HG02840 (cell line): ENCODE measurements around the gene EPYC.
"Not testable (repeated sequence)": the region's sequence is repeated elsewhere in the genome, so short reads cannot be mapped to it uniquely, and the experiment has no call there.

Experiments
- ATAC-seq: cut with Tn5 transposase; IDR thresholded peaks from one replicate; pipeline ENCODE4 v1.9.1; 2021; ENCODE audit warnings: mild to moderate bottlenecking, moderate library complexity, moderate number of reproducible peaks; ENCODE audit not compliant: unreplicated experiment, low FRiP score

EPYC gene

DNA sequence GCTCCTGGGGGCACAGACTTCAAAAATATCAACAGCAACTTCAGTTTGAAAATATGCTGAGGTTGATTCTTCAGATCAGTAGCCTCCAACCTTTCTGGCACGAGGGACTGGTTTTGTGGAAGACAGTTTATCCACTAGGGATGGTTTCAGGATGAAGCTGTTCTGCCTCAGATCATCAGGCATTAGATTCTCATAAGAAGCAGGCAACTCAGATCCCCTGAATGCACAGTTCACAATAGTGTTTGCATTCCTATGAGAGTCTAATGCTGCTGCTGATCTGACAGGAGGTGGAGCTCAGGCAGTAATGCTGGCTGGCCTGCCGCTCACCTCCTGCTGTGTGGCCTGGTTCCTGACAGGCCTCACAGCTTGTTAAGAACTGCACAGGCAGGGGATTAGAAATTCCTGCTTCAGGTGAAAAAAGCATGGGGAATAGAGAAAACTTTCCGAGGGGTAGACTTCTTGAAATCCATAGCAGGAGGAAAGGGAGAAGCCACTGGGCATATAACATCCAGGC, 12.8 kb downstream of the EPYC start:
- no peak for ATAC-seq

DNA sequence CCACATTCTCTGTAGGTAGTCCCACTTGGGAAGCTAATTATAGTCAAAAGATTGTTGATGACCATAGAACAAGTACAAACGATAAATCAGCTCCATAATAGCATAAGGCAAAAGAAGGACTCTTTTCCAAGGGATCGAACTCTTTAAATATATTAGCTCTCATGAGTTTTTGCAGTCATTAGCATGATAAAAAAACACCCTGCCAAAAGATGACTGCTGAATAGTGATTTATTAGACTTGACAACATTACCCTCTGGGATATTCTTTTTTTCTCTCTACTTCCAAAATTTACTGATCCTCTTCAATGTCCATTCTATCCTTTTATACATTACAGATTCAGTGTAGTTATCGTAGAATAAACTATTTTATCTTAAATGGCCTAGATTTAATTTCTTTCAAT, 14.2 kb downstream of the EPYC start:
- ATAC-seq, result no peak

DNA sequence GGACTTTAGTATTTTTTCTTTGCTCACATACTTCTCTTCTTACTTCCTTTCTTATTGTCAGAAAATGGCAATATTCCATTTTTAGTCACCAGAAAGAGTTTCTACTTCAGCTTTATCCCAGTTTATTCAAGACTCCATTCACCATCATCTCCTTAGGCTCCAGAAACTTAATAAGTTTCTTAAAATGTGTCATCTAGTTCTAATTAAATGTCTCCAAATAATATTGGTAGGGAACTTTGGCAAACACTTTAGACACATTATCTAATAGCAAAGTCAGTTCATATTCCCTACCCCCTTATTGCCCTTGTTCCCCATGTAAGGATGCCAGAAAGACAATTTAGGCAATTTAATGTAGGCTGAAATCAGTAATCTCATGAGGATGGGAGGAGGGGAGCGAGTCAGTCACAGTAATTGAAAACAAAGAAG, 15.1 kb downstream of the EPYC start:
- ATAC-seq, result no peak

DNA sequence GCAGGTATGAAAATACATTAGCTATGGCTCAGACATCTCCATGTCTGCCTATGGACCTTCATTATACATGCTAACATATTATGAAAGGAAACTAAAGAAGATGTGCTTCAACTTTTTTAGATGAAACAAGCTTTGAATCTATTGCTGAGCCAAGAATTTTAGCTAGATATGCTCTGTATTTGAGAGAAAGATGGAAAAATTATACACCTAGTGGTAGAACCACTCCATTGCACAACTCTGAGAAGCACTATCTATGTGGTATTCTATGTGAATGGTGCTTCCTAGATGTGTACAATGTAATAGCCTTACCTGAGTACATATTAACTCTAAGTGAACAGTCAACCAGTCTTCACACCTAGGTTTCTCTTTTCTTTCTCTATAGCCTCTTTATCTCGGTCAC, 17.3 kb downstream of the EPYC start:
- no peak for ATAC-seq

DNA sequence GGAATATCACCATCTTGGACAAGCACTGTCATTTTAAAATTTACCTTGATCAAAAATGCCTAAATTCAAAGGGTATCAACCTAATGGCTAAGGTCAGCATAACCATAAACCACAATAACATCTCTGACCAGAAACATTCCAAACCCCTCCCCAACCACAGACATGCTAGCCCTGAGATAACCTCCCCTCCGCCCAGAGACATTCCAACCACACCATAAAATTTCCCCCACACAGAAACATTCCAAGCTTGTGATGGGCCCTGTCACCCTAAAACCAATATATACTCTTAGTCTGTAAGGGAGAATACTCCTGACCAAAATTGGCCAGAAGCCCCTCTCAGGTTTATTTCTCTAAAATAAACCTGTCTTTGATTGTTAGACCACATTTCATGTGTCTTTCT, 17.7 kb downstream of the EPYC start:
- no peak for ATAC-seq

DNA sequence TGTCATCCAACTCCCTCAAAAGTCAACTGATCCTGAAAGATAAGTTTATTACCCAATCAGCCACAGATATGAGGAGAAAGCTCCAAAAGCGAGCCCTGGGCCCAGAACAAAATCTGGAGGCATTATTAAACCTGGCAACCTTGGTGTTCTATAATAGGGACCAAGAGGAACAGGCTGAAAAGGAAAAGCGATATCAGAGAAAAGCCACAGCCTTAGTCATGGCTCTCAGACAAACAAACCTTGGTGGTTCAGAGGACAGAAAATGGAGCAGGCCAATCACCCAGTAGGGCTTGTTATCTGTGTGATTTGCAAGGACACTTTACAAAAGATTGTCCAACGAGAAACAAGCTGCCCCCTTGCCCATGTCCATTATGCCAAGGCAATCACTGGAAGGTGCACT, 19.4 kb downstream of the EPYC start:
- ATAC-seq, result not testable (repeated sequence)

DNA sequence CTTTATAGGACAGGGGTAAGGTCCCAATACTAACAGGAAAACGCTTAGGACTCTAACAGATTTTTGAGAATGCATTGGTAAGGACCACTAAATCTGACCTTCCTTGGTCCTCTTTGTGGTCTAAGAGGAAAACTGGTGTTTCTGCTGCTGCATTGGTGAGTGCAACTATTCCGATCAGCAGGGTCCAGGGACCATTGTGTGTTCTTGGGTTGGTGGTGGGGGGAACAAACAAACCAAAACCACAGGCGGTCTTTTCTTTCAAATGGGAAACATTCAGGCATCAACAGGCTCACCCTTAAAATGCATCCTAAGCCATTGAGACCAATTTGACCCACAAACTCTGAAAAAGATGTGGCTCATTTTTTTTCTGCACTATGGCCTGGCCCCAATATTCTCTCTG, 20.7 kb downstream of the EPYC start:
- no peak for ATAC-seq

DNA sequence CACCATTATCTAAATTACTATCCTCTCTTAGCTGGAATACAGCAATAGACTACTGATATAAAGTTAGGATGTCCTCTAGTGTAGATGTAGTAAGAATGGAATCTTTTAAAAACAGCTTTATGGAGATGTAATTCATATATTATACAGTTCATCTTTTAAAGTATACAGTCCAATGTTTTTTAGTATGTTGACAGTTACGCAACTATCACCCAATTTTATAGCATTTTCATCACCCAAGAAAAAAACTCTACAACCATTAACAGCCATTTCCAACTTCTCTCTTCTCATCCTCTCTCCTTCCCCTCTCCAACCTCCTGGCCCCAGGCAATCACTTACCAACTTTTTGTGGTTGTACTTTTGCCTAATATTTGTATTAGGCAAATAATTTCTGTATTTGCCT, 22.6 kb downstream of the EPYC start:
- ATAC-seq, result no peak

DNA sequence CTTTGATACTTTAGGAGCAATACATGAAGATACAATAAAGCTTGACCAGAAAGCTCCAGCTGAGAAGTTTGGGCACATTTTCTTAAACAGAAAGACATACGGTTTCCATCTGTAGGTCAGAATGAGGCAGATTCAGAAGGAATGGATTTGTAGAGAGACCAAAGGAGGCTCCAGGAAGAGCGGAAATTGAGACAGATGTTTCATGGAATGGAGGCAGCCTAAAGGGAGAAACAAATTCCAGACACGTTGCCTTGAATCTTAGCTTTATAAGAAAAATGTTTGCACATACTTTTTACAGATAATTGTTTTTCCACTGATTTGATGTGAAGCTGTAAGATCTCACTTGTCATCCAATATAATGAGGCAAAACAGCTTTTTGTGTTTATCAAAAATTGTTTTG, 24.8 kb downstream of the EPYC start:
- no peak for ATAC-seq

DNA sequence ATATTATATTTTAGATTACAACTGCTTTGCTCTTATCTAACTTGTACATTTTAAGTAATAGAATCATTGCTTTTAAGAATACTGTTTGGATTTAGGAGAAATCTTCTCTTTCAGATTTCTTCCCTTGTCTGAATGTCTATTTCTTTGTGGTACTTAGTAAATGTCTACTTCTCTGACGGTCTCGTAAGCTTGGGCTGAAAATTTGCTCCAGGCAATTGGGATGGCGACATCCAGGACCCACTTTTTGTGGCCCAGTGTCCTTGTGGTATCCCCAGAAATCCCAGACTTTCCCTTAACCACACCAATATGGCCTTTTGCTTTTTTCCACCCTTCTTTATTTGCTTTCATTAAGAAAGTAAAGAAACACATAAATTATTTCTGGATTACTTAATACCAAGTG, 25.8 kb downstream of the EPYC start:
- no peak for ATAC-seq

DNA sequence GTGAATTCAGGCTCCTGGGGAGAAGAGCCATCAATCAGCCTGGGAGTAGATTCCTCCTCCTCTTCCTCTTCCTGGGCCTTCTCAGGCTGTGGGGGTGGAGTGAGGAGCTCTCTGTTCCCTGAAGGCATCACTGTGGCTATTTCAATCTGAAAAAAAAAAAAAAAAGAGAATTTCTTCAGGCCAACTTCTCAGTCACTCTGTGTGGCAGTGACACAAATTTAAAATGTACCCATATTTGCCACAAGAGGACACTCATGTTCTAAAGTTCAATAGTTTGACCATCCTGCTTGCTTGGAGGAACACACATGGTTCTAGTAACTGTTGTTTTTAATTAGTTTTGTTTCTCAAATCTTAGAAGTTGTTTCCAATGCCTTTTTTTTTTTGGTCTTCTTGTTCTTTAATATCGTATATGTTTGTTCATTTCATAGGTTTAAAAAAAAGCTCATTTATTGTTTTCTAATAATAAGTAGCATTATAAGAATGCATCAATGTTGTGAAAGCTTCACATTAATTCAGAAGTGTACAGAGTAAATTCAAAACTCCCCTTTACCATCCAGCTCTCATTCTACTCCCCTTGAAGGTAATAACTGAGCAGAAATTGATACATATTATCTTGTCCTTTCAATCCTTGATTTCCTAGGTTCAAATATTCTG, 26.5 kb downstream of the EPYC start:
- no peak for ATAC-seq

DNA sequence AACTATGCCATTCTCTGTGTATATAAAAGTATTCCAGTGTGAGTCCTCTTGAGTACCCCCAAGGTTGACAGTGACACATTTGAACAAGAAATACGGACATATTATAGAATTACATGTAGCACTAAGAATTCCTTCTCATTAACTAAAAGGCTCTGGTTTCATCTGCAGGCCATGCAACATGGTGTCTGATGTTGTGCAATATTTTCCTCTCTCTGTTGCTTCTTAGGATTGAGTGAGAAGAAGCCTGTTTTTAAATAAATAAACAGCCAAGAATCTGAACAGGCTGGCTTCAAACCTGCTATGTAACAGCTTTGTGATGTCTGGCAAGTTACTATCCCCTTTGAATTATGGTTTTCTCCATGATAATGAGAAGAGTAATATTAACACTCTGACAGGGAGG, 27.5 kb downstream of the EPYC start:
- ATAC-seq, result no peak

DNA sequence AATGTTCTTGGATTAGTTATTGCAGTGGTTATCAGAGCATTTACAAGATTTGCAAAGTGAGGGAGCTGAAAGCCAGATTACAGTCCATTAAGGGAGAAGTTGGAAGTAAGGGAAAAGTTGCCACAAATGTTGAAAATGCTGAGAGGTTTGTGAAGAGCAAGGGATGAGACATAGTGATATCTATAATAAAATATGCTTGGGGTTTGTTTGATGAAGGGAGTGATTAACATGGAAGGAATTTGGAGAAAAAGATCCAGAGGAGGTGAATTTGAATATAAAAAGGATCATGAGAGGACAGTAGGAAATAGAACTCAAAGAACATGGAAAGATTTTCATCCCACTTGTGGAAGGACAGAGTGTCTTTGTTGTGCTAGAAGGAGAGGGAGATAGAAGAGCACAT, 30.5 kb downstream of the EPYC start:
- no peak for ATAC-seq

DNA sequence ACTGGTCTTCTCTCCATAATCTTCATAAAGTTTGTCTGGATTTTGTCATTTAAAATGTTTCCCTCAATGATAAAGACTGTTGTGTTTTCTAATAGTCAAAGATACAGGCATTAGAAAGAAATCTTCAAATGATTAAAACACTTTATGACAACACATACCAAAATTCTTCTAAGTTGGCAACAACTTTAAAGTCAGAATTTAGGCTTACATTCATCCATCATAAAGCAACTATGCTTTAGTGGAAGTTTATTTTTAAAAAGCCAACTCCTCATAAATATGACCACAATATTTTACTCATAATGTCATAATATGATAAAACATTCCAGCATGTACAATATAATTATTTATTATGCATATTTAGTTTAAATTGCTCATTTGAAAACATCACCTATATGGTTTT, 32.5 kb downstream of the EPYC start:
- no peak for ATAC-seq

DNA sequence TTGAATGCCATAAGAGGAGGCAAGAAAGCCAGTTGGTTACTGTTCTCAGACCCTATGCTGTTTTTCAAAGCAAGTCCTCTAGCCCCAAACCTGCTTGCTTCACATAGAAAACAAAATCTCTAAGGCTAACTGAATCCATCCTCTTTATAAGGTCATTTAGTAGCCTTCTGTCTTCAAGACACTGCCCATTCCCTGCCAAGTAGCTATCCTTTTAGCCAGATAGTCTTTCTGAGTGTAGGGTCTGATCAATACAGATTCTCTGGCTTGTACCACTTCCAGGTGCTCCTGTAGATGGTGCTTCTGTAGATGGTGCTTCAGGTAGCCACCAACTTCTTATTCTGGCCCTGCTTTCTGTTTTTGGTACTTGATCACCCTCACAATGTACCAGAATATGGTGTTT, 33.9 kb downstream of the EPYC start:
- no peak for ATAC-seq

DNA sequence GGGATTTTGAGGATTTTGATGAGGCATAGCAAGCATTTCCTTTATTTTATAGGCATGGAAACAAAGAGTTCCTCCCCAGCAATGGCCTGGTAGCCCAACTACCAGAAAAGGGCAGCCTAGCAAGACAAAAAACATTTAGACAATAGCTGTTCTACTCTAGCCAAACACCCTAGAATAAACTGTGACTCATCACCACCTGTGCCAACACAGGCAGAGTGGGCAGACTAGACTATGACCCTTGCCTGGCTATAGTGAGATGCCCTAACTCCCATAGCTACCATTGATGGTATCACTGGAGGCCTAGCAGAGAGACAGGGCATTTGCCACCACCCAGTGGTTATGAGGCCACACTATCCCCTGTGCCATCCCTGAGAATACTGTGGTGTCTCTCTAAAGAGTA, 34.3 kb downstream of the EPYC start:
- no peak for ATAC-seq

DNA sequence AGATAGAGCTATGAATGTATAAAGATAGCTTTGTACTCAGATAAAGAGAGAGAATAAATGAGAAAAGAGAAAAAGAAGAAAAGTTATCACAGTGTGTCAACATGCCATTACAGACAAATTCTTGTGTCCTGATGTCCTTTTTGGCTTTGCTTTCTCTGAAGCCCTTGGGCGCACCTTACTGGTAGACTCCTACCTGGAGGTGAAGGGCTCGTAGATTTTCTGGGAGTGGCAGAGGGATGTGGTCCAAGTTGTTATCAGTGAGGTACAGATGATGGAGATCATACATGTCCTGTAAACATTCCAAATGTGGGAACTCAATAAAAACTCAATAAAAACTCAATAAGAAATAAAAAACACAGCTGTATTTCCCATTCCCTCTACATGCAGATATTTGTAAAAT, 34.9 kb downstream of the EPYC start:
- no peak for ATAC-seq

DNA sequence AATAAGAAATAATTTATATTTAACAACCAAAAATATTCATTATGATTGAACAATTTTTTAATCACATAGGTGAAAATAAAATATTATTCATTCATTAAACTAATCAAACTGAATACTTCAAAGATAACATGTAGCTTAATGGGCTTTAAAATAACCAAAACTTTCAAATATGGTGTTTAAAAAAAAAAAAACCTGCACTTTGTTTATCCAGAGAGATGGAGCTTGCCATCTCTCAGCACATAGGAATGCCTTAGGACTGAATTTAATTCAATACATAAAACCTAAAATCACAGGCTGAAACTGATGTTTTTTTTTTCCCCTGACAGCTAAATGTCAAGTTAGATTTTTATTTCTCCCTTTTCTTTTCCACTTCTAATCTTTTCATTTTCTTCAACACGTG, 35.4 kb downstream of the EPYC start:
- no peak for ATAC-seq

DNA sequence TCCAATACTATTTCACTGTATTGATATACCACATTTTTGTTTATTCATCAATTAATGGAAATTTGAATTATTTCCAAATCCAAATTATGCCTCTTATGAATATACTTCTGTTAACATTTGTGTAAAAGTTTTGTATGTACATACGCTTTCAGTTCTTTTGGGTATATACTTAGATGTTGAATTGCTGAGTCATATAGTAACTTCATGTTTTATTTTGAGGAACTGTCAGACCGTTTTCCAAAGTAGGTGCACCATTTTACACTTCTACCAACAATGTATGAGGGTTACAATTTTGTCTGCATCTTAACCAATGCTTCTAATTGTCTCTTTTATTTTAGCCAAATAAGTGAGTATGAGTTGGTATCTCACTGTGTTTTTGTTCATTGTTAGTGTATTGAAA, 39.6 kb downstream of the EPYC start:
- ATAC-seq, result no peak

DNA sequence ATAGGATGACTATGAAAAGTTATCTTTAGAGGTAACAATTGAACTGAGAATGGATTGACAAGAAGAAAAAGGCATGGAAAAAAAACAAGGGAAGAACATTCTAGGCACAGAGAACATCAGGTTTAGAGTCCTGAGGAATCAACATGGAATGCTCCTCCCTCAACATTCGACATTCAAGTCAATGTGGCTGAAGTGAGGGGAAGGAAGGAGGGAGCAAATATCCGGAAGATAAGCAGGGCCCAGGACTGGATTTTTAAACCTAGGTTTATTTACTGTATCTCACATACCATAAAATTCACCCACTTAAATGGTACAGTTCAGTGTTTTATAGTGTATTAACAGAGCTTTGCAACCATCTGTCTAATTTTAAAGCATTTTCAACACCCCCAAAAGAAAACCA, 40.2 kb downstream of the EPYC start:
- no peak for ATAC-seq

DNA sequence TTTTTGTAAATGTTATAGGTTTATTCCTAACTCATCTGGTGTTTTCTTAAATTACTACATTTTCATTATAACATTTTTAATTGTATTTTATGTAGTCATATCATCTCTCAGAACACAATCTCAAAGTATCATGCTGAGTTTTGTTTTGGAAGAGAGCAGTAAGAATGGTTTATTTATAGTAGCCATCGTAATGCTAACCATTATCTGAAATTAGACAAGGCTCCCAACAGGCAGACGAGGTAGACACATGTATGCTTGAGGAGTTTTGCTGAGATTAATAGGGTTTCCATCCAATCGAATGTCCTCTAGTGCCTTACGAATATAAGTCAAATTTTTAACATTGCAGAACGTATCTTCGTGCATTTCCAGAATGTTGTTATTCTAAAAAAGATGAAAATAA, 40.8 kb downstream of the EPYC start:
- no peak for ATAC-seq

DNA sequence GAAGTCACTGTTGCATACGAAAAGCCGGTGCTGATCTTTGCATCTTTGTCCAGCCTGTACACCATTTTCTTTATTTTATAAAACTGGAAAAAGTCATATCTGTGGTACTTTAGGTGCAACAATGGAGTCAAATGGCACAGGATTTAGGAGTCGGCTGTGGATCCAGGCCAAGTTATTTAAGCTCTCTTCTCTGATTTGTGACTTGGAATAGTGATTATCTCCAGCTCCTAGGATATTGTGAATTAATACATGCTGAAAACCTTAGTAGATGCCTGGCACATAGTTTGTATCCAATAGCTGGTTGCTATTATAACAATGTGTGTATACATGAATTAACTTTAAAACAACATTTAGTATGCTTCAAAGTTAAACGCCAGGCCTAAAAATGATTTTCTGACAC, 43.6 kb downstream of the EPYC start:
- no peak for ATAC-seq
